ENCODE data around the gene DNM2.

Gene DNM2

DNA sequence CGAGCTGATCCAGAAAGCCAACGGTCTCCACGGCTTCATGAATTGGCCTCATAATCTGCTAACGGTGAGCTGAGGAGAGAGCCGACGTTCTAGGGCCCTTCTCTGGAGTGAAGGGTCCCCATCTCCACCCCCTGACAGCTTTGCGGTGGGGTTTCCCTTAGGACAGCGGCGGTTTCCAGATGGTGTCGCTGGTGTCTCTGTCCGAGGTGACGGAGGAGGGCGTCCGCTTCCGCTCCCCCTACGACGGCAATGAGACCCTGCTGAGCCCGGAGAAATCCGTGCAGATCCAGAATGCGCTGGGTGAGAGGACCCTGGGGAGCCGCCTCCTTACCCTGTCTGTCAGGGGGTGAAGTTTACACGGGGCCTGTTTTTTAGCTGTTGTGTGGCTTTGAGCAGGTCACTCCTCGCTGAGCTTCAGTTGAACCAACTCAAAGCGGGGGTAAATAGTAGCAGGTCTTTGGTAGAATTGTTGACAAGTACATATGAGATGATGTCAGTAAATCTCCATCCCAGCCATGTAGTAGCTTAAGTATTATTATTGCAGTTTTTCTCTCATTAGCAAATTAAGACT, 15.8 kb upstream of the DNM2 start:
- peaks cover 0 to 1% (median under 1%) of the 10 kb centered on the region in 5 donors for H3K36me3 ChIP-seq (ENCODE audit: control insufficient read depth in 5 of 5, insufficient read depth in 5 of 5, low read length in 5 of 5)
- H3K9ac ChIP-seq (ENCODE audit: low read length in 5 of 5), result peak overlapping the region; percentile 48 to 90 (median 78)
- H3K27me3 ChIP-seq (ENCODE audit: control insufficient read depth in 5 of 5, insufficient read depth in 4 of 5, low read length in 5 of 5), result no peaks in the 10 kb centered on the region
- peaks cover 0 to 16% (median 15%) of the 10 kb centered on the region in 5 donors for H3K4me1 ChIP-seq (ENCODE audit: control insufficient read depth in 5 of 5, insufficient read depth in 5 of 5, low read length in 5 of 5)
- peak overlapping the region; percentile 88 to 99 (median 89) for H3K4me3 ChIP-seq (ENCODE audit: low read depth in 1 of 5, low read length in 5 of 5)
- no peaks in the 10 kb centered on the region for H3K9me3 ChIP-seq (ENCODE audit: control insufficient read depth in 5 of 5, low read length in 5 of 5)
- peak overlapping the region; percentile 46 for H3K27ac ChIP-seq (ENCODE audit: low read depth, low read length)

DNA sequence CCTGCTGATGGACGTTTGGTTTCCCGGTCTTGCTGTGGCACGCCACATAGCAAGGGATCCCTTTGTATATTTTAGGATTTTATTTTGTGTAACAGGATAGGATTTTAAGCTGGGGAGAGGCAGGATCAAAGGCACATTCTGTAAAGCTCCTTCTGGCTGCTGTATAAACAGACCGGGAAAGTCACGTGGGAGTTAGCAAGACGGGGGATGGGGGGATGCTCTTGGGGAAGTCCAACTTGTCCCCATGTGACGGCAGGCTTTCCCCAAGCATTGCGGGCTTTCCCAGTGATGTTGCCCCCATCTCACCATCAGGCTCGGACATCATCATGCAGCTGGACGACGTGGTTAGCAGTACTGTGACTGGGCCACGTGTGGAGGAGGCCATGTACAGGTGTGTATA, 10.9 kb upstream of the DNM2 start:
- H3K4me3 ChIP-seq (ENCODE audit: low read depth in 1 of 5, low read length in 5 of 5), result no peak overlapping the region
- no peaks in the 10 kb centered on the region for H3K27me3 ChIP-seq (ENCODE audit: control insufficient read depth in 5 of 5, insufficient read depth in 4 of 5, low read length in 5 of 5)
- peaks cover 0 to 25% (median 13%) of the 10 kb centered on the region in 5 donors for H3K36me3 ChIP-seq (ENCODE audit: control insufficient read depth in 5 of 5, insufficient read depth in 5 of 5, low read length in 5 of 5)
- H3K27ac ChIP-seq (ENCODE audit: low read depth, low read length), result no peak overlapping the region
- no peak overlapping the region for H3K9ac ChIP-seq (ENCODE audit: low read length in 5 of 5)
- H3K9me3 ChIP-seq (ENCODE audit: control insufficient read depth in 5 of 5, low read length in 5 of 5), result no peaks in the 10 kb centered on the region
- H3K4me1 ChIP-seq (ENCODE audit: control insufficient read depth in 5 of 5, insufficient read depth in 5 of 5, low read length in 5 of 5), result peaks cover 0 to 5% (median 4%) of the 10 kb centered on the region in 5 donors

DNA sequence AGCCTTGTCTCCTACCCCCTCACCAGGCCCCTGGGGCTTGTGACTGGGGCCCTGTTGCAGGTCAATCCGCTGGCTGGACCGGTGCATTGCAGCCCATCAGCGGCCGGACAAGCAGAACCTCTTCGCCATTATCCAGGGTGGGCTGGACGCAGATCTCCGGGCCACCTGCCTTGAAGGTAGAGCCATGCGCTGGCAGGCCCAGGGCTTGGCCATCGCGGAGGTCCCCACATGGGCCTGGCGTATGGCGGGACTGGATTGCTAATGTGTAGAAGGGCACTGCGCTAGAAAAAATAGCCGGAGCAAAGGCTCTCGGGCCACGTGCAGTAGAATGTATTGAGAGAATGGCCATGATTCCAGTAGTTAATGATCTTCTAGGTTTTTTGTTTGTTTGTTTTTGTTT, 10.4 kb upstream of the DNM2 start:
- H3K27me3 ChIP-seq (ENCODE audit: control insufficient read depth in 5 of 5, insufficient read depth in 4 of 5, low read length in 5 of 5), result no peaks in the 10 kb centered on the region
- peaks cover 0 to 29% (median 13%) of the 10 kb centered on the region in 5 donors for H3K36me3 ChIP-seq (ENCODE audit: control insufficient read depth in 5 of 5, insufficient read depth in 5 of 5, low read length in 5 of 5)
- H3K9me3 ChIP-seq (ENCODE audit: control insufficient read depth in 5 of 5, low read length in 5 of 5), result no peaks in the 10 kb centered on the region
- no peak overlapping the region for H3K9ac ChIP-seq (ENCODE audit: low read length in 5 of 5)
- no peak overlapping the region for H3K27ac ChIP-seq (ENCODE audit: low read depth, low read length)
- no peak overlapping the region for H3K4me3 ChIP-seq (ENCODE audit: low read depth in 1 of 5, low read length in 5 of 5)
- peaks cover 0 to under 1% (median 0%) of the 10 kb centered on the region in 5 donors for H3K4me1 ChIP-seq (ENCODE audit: control insufficient read depth in 5 of 5, insufficient read depth in 5 of 5, low read length in 5 of 5)

DNA sequence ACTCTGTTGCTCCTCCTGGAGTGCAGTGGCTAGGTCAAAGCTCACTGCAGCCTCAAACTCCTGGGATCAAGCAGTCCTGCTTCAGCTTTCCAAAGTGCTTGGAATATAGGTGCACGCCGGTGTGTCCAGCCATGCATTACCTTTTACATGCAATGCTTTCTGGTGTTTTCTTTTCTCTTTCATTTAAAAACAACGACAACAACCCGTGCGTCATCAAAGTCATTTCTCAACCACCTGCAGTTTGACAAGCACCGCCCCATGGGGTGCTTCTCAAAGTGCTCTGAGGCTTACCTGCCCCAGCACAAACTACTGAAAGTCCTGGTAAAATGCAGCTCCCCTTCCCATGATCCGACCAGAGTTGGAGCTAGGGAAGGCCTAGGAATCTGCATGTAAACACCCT, 9.6 kb upstream of the DNM2 start:
- H3K27me3 ChIP-seq (ENCODE audit: control insufficient read depth in 5 of 5, insufficient read depth in 4 of 5, low read length in 5 of 5), result no peaks in the 10 kb centered on the region
- no peak overlapping the region for H3K9ac ChIP-seq (ENCODE audit: low read length in 5 of 5)
- H3K36me3 ChIP-seq (ENCODE audit: control insufficient read depth in 5 of 5, insufficient read depth in 5 of 5, low read length in 5 of 5), result peaks cover 0 to 36% (median 20%) of the 10 kb centered on the region in 5 donors
- no peak overlapping the region for H3K27ac ChIP-seq (ENCODE audit: low read depth, low read length)
- H3K9me3 ChIP-seq (ENCODE audit: control insufficient read depth in 5 of 5, low read length in 5 of 5), result no peaks in the 10 kb centered on the region
- H3K4me3 ChIP-seq (ENCODE audit: low read depth in 1 of 5, low read length in 5 of 5), result no peak overlapping the region
- H3K4me1 ChIP-seq (ENCODE audit: control insufficient read depth in 5 of 5, insufficient read depth in 5 of 5, low read length in 5 of 5), result no peaks in the 10 kb centered on the region

DNA sequence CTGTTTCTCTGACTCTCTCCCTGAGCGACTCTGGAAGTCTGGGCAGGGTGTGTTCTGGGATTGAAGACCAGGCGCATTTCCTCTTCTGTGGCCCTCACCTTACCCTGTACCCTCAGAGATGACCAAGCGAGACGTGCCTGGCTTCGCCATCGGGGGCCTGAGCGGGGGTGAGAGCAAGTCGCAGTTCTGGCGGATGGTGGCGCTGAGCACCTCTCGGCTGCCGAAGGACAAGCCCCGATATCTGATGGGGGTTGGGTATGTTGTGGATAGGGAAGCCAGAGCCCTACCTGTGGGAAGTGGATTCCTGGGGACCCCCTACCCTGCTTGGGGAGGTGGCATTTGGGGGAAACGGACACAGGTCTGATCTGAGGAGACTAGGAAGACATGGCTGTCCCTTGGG, 5.8 kb upstream of the DNM2 start:
- peaks cover 0 to 42% (median 23%) of the 10 kb centered on the region in 5 donors for H3K36me3 ChIP-seq (ENCODE audit: control insufficient read depth in 5 of 5, insufficient read depth in 5 of 5, low read length in 5 of 5)
- no peaks in the 10 kb centered on the region for H3K27me3 ChIP-seq (ENCODE audit: control insufficient read depth in 5 of 5, insufficient read depth in 4 of 5, low read length in 5 of 5)
- H3K9me3 ChIP-seq (ENCODE audit: control insufficient read depth in 5 of 5, low read length in 5 of 5), result no peaks in the 10 kb centered on the region
- peaks cover under 1 to 4% (median 2%) of the 10 kb centered on the region in 5 donors for H3K4me1 ChIP-seq (ENCODE audit: control insufficient read depth in 5 of 5, insufficient read depth in 5 of 5, low read length in 5 of 5)
- H3K9ac ChIP-seq (ENCODE audit: low read length in 5 of 5), result no peak overlapping the region
- no peak overlapping the region for H3K4me3 ChIP-seq (ENCODE audit: low read depth in 1 of 5, low read length in 5 of 5)
- no peak overlapping the region for H3K27ac ChIP-seq (ENCODE audit: low read depth, low read length)

DNA sequence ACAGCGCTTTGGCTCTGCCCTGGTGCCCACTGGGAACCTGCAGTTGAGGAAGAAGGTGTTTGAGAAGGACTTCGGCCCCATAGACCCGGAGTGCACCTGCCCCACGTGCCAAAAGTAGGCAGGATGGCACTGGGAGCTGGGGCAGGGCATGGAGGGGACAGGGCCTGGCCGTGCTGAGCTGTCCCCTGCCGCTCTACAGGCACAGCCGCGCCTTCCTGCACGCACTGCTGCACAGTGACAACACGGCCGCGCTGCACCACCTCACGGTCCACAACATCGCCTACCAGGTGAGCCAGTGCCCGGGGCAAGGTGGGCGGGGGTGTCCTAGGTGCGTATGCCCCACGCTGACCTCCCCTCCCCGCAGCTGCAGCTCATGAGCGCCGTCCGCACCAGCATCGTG, 5.1 kb upstream of the DNM2 start:
- Histone ChIP-seq H3K4me3 (ENCODE audit: low read depth in 1 of 5, low read length in 5 of 5) (no peak overlapping the region), H3K27ac (ENCODE audit: low read depth, low read length) (no peak overlapping the region)

DNA sequence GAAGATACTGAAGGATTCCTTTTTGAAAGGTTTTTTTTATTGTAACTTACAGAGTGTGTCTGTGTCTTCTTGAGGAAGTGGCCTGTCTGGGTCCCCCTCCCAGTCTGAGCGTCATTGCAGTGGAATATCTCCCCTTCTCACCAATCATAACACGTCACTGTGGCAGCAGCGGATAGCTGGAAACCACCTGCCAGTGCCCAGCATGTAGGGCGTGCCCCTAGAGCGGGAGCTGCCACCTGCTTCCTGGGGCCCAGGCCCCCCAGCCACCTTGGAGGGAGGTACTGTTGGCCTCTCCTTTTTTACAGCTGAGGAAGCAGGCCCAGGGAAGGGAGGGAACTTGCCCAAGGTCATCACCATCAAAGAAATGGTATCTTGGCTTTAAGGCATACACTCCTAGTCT, 4.6 kb upstream of the DNM2 start:
- Histone ChIP-seq H3K27me3 (ENCODE audit: control insufficient read depth in 5 of 5, insufficient read depth in 4 of 5, low read length in 5 of 5) (peaks cover 0 to 6% (median 0%) of the 10 kb centered on the region in 5 donors), H3K36me3 (ENCODE audit: control insufficient read depth in 5 of 5, insufficient read depth in 5 of 5, low read length in 5 of 5) (peaks cover 0 to 34% (median 15%) of the 10 kb centered on the region in 5 donors), H3K27ac (ENCODE audit: low read depth, low read length) (no peak overlapping the region), H3K4me3 (ENCODE audit: low read depth in 1 of 5, low read length in 5 of 5) (no peak overlapping the region), H3K4me1 (ENCODE audit: control insufficient read depth in 5 of 5, insufficient read depth in 5 of 5, low read length in 5 of 5) (peaks cover 3 to 8% (median 5%) of the 10 kb centered on the region in 5 donors), H3K9me3 (ENCODE audit: control insufficient read depth in 5 of 5, low read length in 5 of 5) (no peaks in the 10 kb centered on the region), H3K9ac (ENCODE audit: low read length in 5 of 5) (no peak overlapping the region)

More for the DNA sequence above, 5.1 kb upstream of the DNM2 start:
- Histone ChIP-seq H3K9me3 (ENCODE audit: control insufficient read depth in 5 of 5, low read length in 5 of 5) (no peaks in the 10 kb centered on the region), H3K9ac (ENCODE audit: low read length in 5 of 5) (no peak overlapping the region), H3K27me3 (ENCODE audit: control insufficient read depth in 5 of 5, insufficient read depth in 4 of 5, low read length in 5 of 5) (peaks cover 0 to 6% (median 0%) of the 10 kb centered on the region in 5 donors), H3K4me1 (ENCODE audit: control insufficient read depth in 5 of 5, insufficient read depth in 5 of 5, low read length in 5 of 5) (peaks cover 3 to 7% (median 5%) of the 10 kb centered on the region in 5 donors), H3K36me3 (ENCODE audit: control insufficient read depth in 5 of 5, insufficient read depth in 5 of 5, low read length in 5 of 5) (peaks cover 0 to 37% (median 18%) of the 10 kb centered on the region in 5 donors)

DNA sequence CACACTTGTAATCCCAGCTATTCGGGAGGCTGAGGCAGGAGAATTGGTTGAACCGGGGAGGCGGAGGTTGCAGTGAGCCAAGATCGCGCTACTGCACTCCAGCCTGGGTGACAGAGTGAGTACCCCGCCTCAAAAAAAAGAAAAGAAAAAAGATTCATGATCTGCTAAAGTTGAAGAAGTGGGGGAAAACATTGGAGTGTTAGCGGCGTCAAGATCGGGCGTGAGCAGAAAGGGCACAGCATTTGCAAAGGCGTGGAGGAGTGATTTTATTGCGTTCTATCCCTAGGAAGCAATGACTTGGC, 874 bp upstream of the DNM2 start:
- Histone ChIP-seq H3K27ac (ENCODE audit: low read depth, low read length) (no peak overlapping the region), H3K4me1 (ENCODE audit: control insufficient read depth in 5 of 5, insufficient read depth in 5 of 5, low read length in 5 of 5) (peaks cover 11 to 31% (median 29%) of the 10 kb centered on the region in 5 donors), H3K9ac (ENCODE audit: low read length in 5 of 5) (peak overlapping the region in 2 of 5 donors; percentile 44 to 71), H3K27me3 (ENCODE audit: control insufficient read depth in 5 of 5, insufficient read depth in 4 of 5, low read length in 5 of 5) (peaks cover 0 to 6% (median 0%) of the 10 kb centered on the region in 5 donors), H3K4me3 (ENCODE audit: low read depth in 1 of 5, low read length in 5 of 5) (peak overlapping the region; percentile 39 to 78 (median 56)), H3K9me3 (ENCODE audit: control insufficient read depth in 5 of 5, low read length in 5 of 5) (no peaks in the 10 kb centered on the region), H3K36me3 (ENCODE audit: control insufficient read depth in 5 of 5, insufficient read depth in 5 of 5, low read length in 5 of 5) (peaks cover 0 to 21% (median 14%) of the 10 kb centered on the region in 5 donors)

DNA sequence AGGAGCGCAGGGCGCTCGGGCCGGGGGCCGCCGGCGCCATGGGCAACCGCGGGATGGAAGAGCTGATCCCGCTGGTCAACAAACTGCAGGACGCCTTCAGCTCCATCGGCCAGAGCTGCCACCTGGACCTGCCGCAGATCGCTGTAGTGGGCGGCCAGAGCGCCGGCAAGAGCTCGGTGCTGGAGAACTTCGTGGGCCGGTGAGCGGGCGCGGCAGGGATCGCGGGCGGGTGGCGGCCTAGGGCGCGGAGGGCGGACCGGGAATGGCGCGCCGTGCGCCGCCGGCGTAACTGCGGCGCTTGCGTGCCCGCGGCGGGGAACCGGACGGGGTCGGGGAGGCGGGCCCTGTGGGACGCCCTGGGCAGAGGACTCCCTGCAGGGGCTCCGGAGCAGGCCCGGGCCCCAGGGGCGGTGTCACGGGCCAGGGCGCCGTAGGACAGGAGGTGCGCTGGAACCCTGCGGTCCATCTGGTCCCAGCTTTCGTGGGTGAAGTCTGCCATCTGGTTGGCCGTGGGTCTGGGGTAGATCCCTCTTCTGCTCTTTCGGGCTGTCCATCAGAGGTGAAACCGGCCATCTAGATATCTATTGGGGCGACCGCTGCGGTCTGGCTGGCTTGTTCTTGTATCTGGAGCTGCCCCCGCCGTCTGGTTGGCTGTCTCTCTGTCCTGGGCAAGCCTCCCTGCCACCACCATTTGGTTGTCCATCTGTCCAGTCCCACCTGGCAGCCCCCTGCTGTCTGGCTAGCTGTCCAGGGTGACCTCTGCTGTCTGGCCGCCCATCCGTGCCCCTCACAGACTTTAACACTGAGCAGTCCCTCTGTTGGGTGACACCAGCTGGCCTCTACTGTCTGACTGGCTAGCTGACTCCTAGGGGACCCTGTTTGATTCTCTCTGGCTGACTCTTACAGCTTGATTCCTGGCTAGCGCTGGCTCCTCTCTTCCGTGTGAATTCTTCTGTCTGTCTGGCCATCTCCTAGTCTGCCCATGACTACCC, 622 bp downstream of the DNM2 start:
- peaks cover 11 to 36% (median 29%) of the 10 kb centered on the region in 5 donors for H3K4me1 ChIP-seq (ENCODE audit: control insufficient read depth in 5 of 5, insufficient read depth in 5 of 5, low read length in 5 of 5)
- peak overlapping the region; percentile 84 for H3K27ac ChIP-seq (ENCODE audit: low read depth, low read length)
- H3K4me3 ChIP-seq (ENCODE audit: low read depth in 1 of 5, low read length in 5 of 5), result peak overlapping the region; percentile 82 to 98 (median 90)
- H3K9ac ChIP-seq (ENCODE audit: low read length in 5 of 5), result peak overlapping the region; percentile 66 to 99 (median 92)
- H3K27me3 ChIP-seq (ENCODE audit: control insufficient read depth in 5 of 5, insufficient read depth in 4 of 5, low read length in 5 of 5), result peaks cover 0 to 6% (median 0%) of the 10 kb centered on the region in 5 donors
- H3K36me3 ChIP-seq (ENCODE audit: control insufficient read depth in 5 of 5, insufficient read depth in 5 of 5, low read length in 5 of 5), result peaks cover 0 to 8% (median 5%) of the 10 kb centered on the region in 5 donors
- no peaks in the 10 kb centered on the region for H3K9me3 ChIP-seq (ENCODE audit: control insufficient read depth in 5 of 5, low read length in 5 of 5)
